ENCODE results near the gene ZFC3H1. TPM values are rescaled to one million over a fixed set of nuclear protein-coding genes. Genes with fewer than 3 reads are reported as not detected.
"Not testable (repeated sequence)": the region's sequence is repeated elsewhere in the genome, so short reads cannot be mapped to it uniquely, and the experiment has no call there.

Gene ZFC3H1
- total RNA-seq, 1 donor from 2014 or later = 15.2 TPM

- DNase-seq (ENCODE audit: missing footprints) = no peak
- intact Hi-C loops (cut with DNase I) = no loop called here
- ATAC-seq = no peak
These were observed 69.3 kb downstream of the ZFC3H1 start for GRCh38 chr12:71594214-71594948.

GRCh38 chr12:71592841-71593240, 70.8 kb downstream of the ZFC3H1 start:
- ATAC-seq (no peak), DNase-seq (ENCODE audit: missing footprints) (no peak)
- intact Hi-C loops (cut with DNase I) = no loop called here

- intact Hi-C loops (cut with DNase I) = no loop called here
- DNase-seq (ENCODE audit: missing footprints) = no peak
- no peak for ATAC-seq
These were observed 72.0 kb downstream of the ZFC3H1 start for GRCh38 chr12:71591601-71592000.

- intact Hi-C loops (cut with DNase I) = no loop called here
- DNase-seq (ENCODE audit: missing footprints) (no peak), ATAC-seq (no peak)
These were observed 74.2 kb downstream of the ZFC3H1 start for GRCh38 chr12:71589478-71589881.

- ATAC-seq (no peak), DNase-seq (ENCODE audit: missing footprints) (no peak)
- intact Hi-C loops (cut with DNase I) = no loop called here
These were observed 76.6 kb downstream of the ZFC3H1 start for GRCh38 chr12:71587012-71587411.

GRCh38 chr12:71585218-71585617, 78.4 kb downstream of the ZFC3H1 start:
- DNase-seq (ENCODE audit: missing footprints) (no peak), ATAC-seq (no peak)
- intact Hi-C loops (cut with DNase I) = no loop called here

GRCh38 chr12:71584356-71584755, 79.3 kb downstream of the ZFC3H1 start:
- intact Hi-C loops (cut with DNase I) = no loop called here
- ATAC-seq = no peak
- DNase-seq (ENCODE audit: missing footprints) = no peak

GRCh38 chr12:71582925-71583324, 80.7 kb downstream of the ZFC3H1 start:
- no peak for DNase-seq (ENCODE audit: missing footprints)
- ATAC-seq = no peak
- intact Hi-C loops (cut with DNase I) = no loop called here

GRCh38 chr12:71581206-71581605, 82.4 kb downstream of the ZFC3H1 start:
- intact Hi-C loops (cut with DNase I) = no loop called here
- DNase-seq (ENCODE audit: missing footprints) (no peak), ATAC-seq (no peak)

GRCh38 chr12:71578694-71579258, 84.9 kb downstream of the ZFC3H1 start:
- no peak for ATAC-seq
- no peak for DNase-seq (ENCODE audit: missing footprints)
- intact Hi-C loops (cut with DNase I) = no loop called here

- no peak for DNase-seq (ENCODE audit: missing footprints)
- no peak for ATAC-seq
- intact Hi-C loops (cut with DNase I) = no loop called here
These were observed 87.2 kb downstream of the ZFC3H1 start for GRCh38 chr12:71576496-71576895.

- intact Hi-C loops (cut with DNase I); DNase-seq (ENCODE audit: missing footprints): not testable (repeated sequence)
These were observed 93.8 kb downstream of the ZFC3H1 start for GRCh38 chr12:71569885-71570284.

GRCh38 chr12:71567537-71567936, 96.1 kb downstream of the ZFC3H1 start:
- ATAC-seq (no peak), DNase-seq (ENCODE audit: missing footprints) (no peak)
- intact Hi-C loops (cut with DNase I) = no loop called here

More at GRCh38 chr12:71569885-71570284, 93.8 kb downstream of the ZFC3H1 start:
- not testable (repeated sequence) for ATAC-seq

- DNase-seq (ENCODE audit: missing footprints) (no peak), ATAC-seq (no peak)
- intact Hi-C loops (cut with DNase I) = no loop called here
These were observed 97.0 kb downstream of the ZFC3H1 start for GRCh38 chr12:71566655-71567054.

GRCh38 chr12:71565535-71565934, 98.1 kb downstream of the ZFC3H1 start:
- intact Hi-C loops (cut with DNase I) = no loop called here
- no peak for ATAC-seq
- no peak for DNase-seq (ENCODE audit: missing footprints)

GRCh38 chr12:71562676-71563595, 100.7 kb downstream of the ZFC3H1 start:
- DNase-seq (ENCODE audit: missing footprints) (no peak), ATAC-seq (no peak)
- intact Hi-C loops (cut with DNase I) = no loop called here

Measured in Right ventricle myocardium inferior (tissue), 1 donor.